Right cardiac atrium (tissue), 5 donors: ENCODE measurements around the gene IQCM. TPM values are rescaled to one million over a fixed set of nuclear protein-coding genes. Genes with fewer than 3 reads are reported as not detected.
A peak's percentile ranks its signal among the peaks of the same experiment; 100 is the strongest.

Source experiments
- ATAC-seq, 2 donors: fragments of 200-7000 bp; cut with Tn5 transposase; one replicate each; pipeline versions ENCODE4 v1.8.0 to v1.9.1; 2020; ENCODE audit warnings: moderate library complexity in 2 of 2, mild to moderate bottlenecking in 1 of 2
- DNase-seq, 3 donors: peaks; one replicate each; pipeline ENCODE4 v3.0.0-alpha.2; 2020
- H3K27ac ChIP-seq: one replicate; pipeline ENCODE4 v1.5.1; 2013; ENCODE audit warnings: mild to moderate bottlenecking, low read length, control low read depth, moderate library complexity
- H3K27me3 ChIP-seq: one replicate; pipeline ENCODE4 v1.6.1; 2013; ENCODE audit not compliant: control insufficient read depth, insufficient read depth
- H3K4me1 ChIP-seq: one replicate; pipeline ENCODE4 v1.6.1; 2013; ENCODE audit warnings: low read length; ENCODE audit not compliant: control insufficient read depth, insufficient read depth
- H3K4me3 ChIP-seq: one replicate; pipeline ENCODE4 v1.5.1; 2013; ENCODE audit warnings: low read length, control low read depth
- H3K9me3 ChIP-seq: one replicate; pipeline ENCODE4 v1.6.1; 2013; ENCODE audit warnings: low read length; ENCODE audit not compliant: control insufficient read depth
- WGBS: extraction: QIAGEN DNeasy Blood & Tissue Kit; methylation state at CpG from one replicate; pipeline ENCODE4 v1.1.7; 2013; 5-methylcytosine and 5-hydroxymethylcytosine counted together
- intact Hi-C, 4 donors: fragments of 100-400 bp; cut with DNase I; formaldehyde crosslinking; loops; one replicate each; pipeline versions ENCODE4 v1.11.0 to v1.14.0; 2022 to 2023
- polyA plus RNA-seq: library from polyadenylated mRNA; stranded (reverse); fragments of 200-250 nt; gene quantifications from one replicate; pipeline ENCODE4 v1.2.3, GENCODE V29; 2013
- total RNA-seq, 4 donors: library from RNA; stranded (reverse); fragmentation: NEBNext Ultra II Directional; extraction: Animal tissue kit (Norgen Biotek cat#: 25700); gene quantifications; one replicate each; pipeline ENCODE4 v1.2.1, GENCODE V29; 2021
- donor health status: healthy with polysubstance abuse.
- donor health status: DM: no; HTN: yes; CAD: no.
- donor health status: DM: no; HTN: no; CAD: no.
- donor health status: DM: no; HTN: yes; CAD: no; lungs with severe emphysema.
- donor health status: DM: yes; HTN: yes; CAD: no.

The IQCM gene
- total and polyA plus RNA-seq, 5 donors, result not detected

- no peak for DNase-seq
- no peaks in the 10 kb centered on the region for H3K9me3 ChIP-seq
- no peak for ATAC-seq
- 37% methylated on average over 2 of the region's 2 CpGs for WGBS
- H3K27me3 ChIP-seq, result no peaks in the 10 kb centered on the region
- intact Hi-C loops, result no loop called here
- H3K4me1 ChIP-seq, result no peaks in the 10 kb centered on the region
- H3K27ac ChIP-seq, result no peak overlapping the region
- H3K4me3 ChIP-seq, result no peak overlapping the region
These were observed 14.2 kb downstream of the IQCM start for GRCh38 chr4:149801416-149801815.

DNA sequence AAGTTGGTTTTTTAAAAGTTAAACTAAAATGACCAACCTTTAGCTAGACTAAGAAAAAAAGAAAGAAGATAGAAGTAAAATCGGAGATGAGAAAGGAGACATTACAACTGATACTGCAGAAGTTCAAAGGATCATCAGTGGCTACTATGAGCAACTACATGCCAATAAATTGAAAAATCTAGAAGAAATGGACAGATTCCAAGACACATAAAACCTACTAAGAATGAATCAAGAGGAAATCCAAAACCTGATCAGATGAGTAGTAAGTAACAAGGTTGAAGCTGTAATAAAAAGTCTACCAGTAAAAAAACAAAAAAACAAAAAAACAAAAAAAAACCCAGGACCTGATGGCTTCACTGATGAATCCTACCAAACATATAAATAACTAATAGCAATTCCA is 16.1 kb downstream of the IQCM start:
- 88% methylated on average over 1 of the region's 1 CpG for WGBS
- intact Hi-C loops, result no loop called here
- Histone ChIP-seq H3K27me3 (no peaks in the 10 kb centered on the region), H3K4me1 (no peaks in the 10 kb centered on the region), H3K4me3 (no peak overlapping the region), H3K9me3 (no peaks in the 10 kb centered on the region), H3K27ac (no peak overlapping the region)
- no peak for ATAC-seq
- no peak for DNase-seq

GRCh38 chr4:149796381-149796780 is 19.3 kb downstream of the IQCM start:
- no peak overlapping the region for H3K4me3 ChIP-seq
- intact Hi-C loops, result no loop called here

GRCh38 chr4:149795256-149795655 is 20.4 kb downstream of the IQCM start:
- H3K9me3 ChIP-seq, result no peaks in the 10 kb centered on the region
- DNase-seq (peak in 2 of 3 donors; percentile 12 to 19), ATAC-seq (no peak)
- 67% methylated on average over 4 of the region's 4 CpGs for WGBS
- no peak overlapping the region for H3K27ac ChIP-seq
- no peaks in the 10 kb centered on the region for H3K4me1 ChIP-seq
- no peaks in the 10 kb centered on the region for H3K27me3 ChIP-seq
- intact Hi-C loops, result no loop called here
- no peak overlapping the region for H3K4me3 ChIP-seq

More at GRCh38 chr4:149796381-149796780, 19.3 kb downstream of the IQCM start:
- no peak for ATAC-seq
- no peaks in the 10 kb centered on the region for H3K27me3 ChIP-seq
- H3K27ac ChIP-seq, result no peak overlapping the region
- no peaks in the 10 kb centered on the region for H3K4me1 ChIP-seq
- no peaks in the 10 kb centered on the region for H3K9me3 ChIP-seq
- DNase-seq, result no peak

- intact Hi-C loops, result no loop called here
- ATAC-seq, result no peak
These were observed 21.3 kb downstream of the IQCM start for GRCh38 chr4:149794352-149794751.

GRCh38 chr4:149793459-149793858 is 22.2 kb downstream of the IQCM start:
- no peak overlapping the region for H3K4me3 ChIP-seq
- ATAC-seq (no peak), DNase-seq (no peak)
- no peaks in the 10 kb centered on the region for H3K9me3 ChIP-seq
- H3K4me1 ChIP-seq, result no peaks in the 10 kb centered on the region
- H3K27ac ChIP-seq, result no peak overlapping the region
- intact Hi-C loops, result no loop called here
- no peaks in the 10 kb centered on the region for H3K27me3 ChIP-seq

More at GRCh38 chr4:149794352-149794751, 21.3 kb downstream of the IQCM start:
- no peaks in the 10 kb centered on the region for H3K27me3 ChIP-seq
- 92% methylated on average over 1 of the region's 1 CpG for WGBS
- H3K9me3 ChIP-seq, result no peaks in the 10 kb centered on the region
- no peak overlapping the region for H3K27ac ChIP-seq
- DNase-seq, result no peak
- H3K4me3 ChIP-seq, result no peak overlapping the region
- H3K4me1 ChIP-seq, result no peaks in the 10 kb centered on the region

DNA sequence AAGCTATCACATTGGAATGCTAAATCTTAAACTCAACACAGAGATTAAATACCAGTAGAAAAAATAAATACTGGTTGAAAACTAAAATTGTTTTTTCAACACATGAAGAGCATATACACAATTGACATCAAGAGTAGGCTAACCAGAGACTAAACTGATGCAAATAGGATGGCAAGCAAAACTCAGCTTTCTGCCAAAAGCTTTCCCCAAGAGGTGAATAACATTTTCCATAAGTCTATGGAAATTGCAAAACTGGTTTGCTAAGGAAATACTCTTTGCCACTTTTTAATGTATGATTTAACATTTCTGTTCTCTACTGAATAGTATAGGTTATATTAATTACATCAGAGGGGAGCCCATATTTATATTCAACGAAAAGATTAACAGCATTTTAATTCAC is 23.8 kb downstream of the IQCM start:
- Histone ChIP-seq H3K27me3 (no peaks in the 10 kb centered on the region), H3K9me3 (no peaks in the 10 kb centered on the region), H3K4me1 (no peaks in the 10 kb centered on the region), H3K4me3 (no peak overlapping the region), H3K27ac (no peak overlapping the region)
- DNase-seq (no peak), ATAC-seq (no peak)
- 65% methylated on average over 1 of the region's 1 CpG for WGBS
- intact Hi-C loops, result no loop called here

GRCh38 chr4:149790172-149790907 is 25.3 kb downstream of the IQCM start:
- DNase-seq (no peak), ATAC-seq (no peak)
- no peaks in the 10 kb centered on the region for H3K27me3 ChIP-seq
- no peaks in the 10 kb centered on the region for H3K4me1 ChIP-seq
- H3K9me3 ChIP-seq, result no peaks in the 10 kb centered on the region
- no peak overlapping the region for H3K4me3 ChIP-seq
- H3K27ac ChIP-seq, result no peak overlapping the region
- 41% methylated on average over 4 of the region's 4 CpGs for WGBS
- intact Hi-C loops, result no loop called here

- no peaks in the 10 kb centered on the region for H3K4me1 ChIP-seq
- H3K27me3 ChIP-seq, result no peaks in the 10 kb centered on the region
- ATAC-seq (no peak), DNase-seq (no peak)
- H3K27ac ChIP-seq, result no peak overlapping the region
- no peak overlapping the region for H3K4me3 ChIP-seq
- intact Hi-C loops, result no loop called here
- no peaks in the 10 kb centered on the region for H3K9me3 ChIP-seq
- 88% methylated on average over 4 of the region's 4 CpGs for WGBS
These were observed 27.3 kb downstream of the IQCM start for GRCh38 chr4:149788300-149788699.

DNA sequence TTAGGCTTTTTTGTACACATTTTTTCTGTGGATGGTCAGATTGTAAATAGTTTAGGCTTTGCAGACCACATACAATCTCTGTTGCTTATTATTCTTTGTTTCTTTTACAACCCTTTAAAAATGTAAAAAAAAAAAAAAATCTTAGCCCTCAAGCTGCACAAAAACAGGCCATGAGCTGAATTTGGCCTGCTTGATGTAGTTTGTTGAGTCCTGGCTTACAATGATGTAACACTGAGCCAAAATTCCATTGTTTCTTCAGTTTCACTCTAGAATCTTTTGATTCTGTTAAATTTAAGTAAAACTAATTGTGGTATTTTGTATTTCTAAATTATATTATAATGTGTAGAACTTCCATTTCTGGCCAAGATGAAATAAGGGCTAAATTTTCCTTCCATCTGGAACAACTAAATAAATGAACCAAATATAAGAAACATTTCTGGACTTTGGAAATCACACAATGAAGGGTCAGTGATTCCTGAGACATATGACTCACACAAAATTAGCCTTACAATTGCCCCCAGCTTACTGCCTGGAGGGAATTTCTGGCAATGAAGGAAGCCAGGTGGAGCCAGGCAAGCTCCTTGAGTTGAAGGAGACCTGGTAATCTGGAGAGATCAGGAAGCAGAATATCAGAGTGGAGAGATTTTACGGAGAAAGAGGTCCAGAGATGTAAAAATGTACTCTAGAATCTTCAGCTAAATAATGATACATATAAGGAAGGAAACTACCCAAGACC is 29.8 kb downstream of the IQCM start:
- WGBS, result 74% methylated on average over 1 of the region's 1 CpG
- DNase-seq, result peak in 1 of 3 donors; percentile 10
- intact Hi-C loops, result no loop called here

DNA sequence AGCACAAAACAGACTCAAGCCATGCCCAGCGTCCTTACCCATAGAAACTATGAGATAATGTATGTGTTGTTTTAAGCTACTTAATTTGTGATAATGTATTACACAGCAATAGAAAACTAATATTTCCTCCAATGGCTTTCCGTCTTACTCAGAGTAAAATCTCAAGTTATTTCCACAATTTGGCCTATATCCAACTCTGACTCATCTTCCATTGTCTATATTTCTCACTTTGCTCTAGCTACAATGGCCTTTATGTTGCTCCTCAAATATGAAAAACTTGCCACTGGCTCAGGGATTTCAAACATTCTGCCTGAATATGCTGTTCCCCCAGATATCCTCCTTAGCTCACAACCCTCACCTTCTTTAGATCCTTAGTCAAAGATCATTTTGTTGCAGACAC is 31.6 kb downstream of the IQCM start:
- Histone ChIP-seq H3K27ac (no peak overlapping the region), H3K9me3 (no peaks in the 10 kb centered on the region), H3K27me3 (no peaks in the 10 kb centered on the region), H3K4me1 (no peaks in the 10 kb centered on the region), H3K4me3 (no peak overlapping the region)
- intact Hi-C loops, result no loop called here
- WGBS, result 69% methylated on average over 2 of the region's 2 CpGs
- DNase-seq (no peak), ATAC-seq (no peak)

More for the DNA sequence above, 29.8 kb downstream of the IQCM start:
- no peak overlapping the region for H3K27ac ChIP-seq
- ATAC-seq, result no peak
- H3K4me1 ChIP-seq, result no peaks in the 10 kb centered on the region
- no peaks in the 10 kb centered on the region for H3K9me3 ChIP-seq
- H3K4me3 ChIP-seq, result no peak overlapping the region
- no peaks in the 10 kb centered on the region for H3K27me3 ChIP-seq
